NCI-H128 (cell line): Measurements from ENCODE around the gene GRIN2D.
"Not testable (repeated sequence)": the region's sequence is repeated elsewhere in the genome, so short reads cannot be mapped to it uniquely, and the experiment has no call there.

Source experiments
- DNase-seq: peaks from one replicate; lab custom pipeline; 2025; ENCODE audit not compliant: unreplicated experiment; lab: John Stamatoyannopoulos, UW

GRIN2D gene

DNA sequence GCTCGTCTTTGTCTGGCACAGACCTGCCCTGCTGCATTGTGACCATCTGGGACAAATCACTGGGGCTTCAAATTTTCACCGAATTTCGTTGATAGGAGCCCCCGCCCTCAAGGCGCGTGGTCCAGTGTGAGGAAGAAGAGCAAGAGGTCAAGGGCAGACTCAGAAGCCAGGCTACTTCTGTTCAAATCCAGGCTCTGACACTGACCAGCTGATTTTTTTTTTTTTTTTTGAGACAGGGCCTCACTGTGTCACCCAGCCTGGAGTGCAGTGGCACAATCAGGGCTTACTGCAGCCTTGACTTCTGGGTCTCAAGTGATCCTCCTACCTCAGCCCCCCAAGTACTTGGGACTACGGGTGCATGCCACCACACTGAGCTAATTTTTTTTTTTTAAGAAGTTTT, 22.1 kb upstream of the GRIN2D start:
- no peak for DNase-seq

DNA sequence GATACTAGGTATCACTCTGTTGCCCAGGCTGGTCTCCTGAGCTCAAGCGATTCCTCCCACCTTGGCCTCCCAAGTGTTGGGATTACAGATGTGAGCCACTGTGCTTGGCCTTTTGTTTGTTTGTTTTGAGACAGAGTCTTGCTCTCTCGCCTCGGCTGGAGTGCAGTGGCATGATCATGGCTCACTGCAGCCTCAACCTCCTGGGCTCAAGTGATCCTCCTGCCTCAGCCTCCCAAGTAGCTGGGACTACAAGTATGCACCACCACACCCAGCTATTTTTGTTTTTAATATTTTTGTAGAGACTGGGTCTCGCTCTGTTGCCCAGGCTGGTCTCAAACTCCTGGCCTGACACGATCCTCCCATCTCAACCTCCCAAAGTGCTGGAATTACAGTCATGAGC, 21.7 kb upstream of the GRIN2D start:
- not testable (repeated sequence) for DNase-seq

DNA sequence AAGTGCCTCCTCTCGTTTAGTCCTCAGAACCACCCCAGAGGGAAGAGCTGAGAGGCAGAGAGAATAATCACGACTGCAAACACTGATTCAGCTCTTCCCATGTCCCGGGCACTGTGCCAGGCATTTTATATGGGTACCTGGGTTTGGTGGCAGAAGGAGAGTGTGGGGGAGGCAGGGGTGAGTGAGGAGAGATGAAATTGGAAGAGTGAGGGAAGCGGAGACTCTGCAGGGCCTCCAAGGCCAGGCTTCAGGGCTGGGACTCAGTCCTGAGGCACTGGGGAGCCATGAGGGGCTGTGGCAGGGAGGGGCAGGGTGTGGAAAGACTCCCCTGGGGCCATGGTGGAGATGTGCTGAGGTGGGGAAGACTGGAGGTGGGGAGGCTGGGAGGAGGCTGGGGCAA, 20.6 kb upstream of the GRIN2D start:
- DNase-seq = peak; percentile 80

DNA sequence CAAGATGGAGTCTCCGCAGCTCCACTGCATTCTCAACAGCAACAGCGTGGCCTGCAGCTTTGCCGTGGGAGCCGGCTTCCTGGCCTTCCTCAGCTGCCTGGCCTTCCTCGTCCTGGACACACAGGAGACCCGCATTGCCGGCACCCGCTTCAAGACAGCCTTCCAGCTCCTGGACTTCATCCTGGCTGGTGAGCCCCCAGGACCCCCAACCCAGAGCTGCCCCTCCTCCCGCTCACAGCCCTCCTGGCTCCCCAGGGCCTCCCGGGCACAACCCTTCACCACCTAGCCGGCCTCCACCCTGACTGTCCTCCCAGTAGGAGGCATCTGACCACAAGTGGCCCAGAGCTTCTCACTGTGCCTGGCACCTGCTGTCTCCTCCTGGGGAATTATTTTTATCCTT, 19.9 kb upstream of the GRIN2D start:
- no peak for DNase-seq

DNA sequence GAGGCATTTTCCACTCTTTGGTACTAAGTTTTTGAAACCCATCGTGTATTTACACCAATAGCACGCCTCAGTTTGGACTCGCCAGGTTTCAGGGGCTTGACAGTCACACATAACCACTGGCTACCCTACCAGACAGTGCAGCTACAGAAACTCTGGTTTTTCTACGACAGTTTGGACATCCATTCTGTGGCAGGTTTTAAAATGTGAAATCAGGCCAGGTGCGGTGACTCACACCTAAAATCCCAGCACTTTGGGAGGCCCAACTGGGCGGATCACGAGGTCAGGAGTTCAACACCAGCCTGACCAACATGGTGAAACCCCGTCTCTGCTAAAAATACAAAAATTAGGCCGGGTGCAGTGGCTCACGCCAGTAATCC, 15.3 kb upstream of the GRIN2D start:
- no peak for DNase-seq

DNA sequence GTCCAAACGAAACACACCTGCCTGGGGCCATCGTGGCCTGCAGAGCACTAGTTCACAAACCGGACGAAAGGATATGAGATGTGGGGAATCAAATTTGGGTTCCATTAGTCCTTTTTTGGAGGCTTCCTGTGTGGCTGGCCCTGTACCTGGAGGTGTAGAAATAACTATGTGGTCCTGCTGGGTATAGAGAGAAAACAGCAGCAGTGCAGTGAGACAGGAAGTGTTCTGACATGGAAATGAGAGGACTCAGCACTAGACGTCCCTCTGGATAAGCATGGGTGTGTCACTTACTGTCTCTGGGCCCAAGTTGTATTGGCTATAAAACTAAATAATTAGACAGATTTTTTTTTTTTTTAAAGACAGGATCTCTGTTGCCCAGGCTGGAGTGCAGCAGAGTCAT, 14.4 kb upstream of the GRIN2D start:
- no peak for DNase-seq

DNA sequence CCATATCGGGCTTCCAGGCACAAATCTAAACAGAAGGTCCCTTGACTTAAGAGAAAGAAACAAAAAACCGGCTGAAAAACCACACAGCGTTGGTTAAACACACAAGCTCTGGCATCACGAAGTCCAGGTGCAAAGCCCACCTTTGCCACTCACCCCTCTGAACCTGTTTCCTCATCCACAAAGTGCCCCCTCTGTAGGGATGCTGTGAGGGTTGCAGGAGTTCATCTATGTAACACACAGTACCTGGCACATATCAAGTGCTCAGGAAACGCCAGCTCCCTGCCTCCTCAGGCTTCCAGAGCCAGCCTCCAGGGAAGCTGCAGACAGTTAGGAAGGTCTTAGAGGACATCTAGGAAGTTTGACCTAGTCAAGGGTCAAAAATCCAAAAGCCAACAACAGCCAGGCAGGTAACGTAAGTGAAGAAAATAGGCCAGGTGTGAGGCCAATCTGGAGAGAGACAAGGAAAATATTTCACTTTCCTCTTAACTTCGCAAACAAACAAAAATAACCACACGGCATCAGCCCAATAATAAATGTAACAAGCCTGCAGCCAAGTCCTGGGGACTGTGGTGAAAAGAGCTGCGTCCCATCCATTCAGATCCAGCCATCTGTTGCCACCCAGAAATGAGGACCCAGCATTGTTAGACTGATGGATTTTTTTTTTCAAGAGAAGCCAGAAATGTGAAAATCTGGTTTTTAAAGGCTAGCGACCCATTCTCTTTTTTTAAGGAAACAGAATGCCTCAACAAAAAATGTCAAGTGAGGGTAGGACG, 12.1 kb upstream of the GRIN2D start:
- DNase-seq = no peak

DNA sequence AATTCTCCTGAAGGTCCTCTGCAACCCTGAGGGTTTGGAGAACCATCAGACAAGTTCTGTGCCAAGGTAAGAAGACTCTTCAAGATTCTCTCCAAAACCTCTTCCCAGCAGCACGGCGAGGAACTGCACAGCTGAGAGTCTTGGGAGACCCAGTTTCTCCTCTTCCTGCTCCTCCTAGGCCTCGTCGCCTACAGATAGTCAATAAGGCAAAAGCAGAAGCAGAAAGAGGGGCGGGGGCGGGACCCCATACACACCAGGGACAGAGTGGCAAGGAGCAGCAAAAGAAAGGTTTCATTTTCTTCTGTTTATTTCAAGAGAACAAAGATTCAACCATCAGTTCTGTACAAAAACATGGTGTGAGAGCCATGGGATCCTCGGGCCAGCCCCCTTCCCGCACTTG, 11.2 kb upstream of the GRIN2D start:
- no peak for DNase-seq

DNA sequence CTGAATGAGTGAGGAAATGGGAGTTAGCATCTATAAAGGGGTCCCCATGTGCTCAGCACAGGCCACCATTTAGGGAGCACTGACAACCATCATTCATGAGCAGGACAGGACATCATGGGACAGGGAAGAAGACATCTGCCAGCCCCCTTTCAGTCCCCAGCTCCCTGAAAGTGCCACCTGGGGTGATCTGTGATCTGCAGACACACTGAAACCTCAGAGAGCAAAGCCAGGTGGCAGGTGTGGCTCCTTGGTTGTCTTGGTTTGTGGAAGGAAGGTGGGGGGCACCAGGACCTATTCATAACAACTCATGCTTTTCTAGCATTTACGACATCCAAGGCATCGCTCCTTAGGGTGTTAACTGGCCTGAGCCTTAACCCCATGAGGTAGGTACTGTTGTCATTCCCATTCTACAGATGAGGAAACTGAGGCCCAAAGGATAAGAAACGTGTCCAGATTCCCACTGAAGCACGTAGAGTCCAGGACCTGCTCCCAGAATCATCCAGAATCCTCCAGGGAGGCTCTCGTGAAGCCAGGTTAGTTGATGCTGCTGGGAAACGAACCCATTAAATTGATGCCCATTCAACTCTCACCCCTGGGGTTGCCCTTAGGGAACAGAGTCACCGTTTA, 7.9 kb upstream of the GRIN2D start:
- no peak for DNase-seq

DNA sequence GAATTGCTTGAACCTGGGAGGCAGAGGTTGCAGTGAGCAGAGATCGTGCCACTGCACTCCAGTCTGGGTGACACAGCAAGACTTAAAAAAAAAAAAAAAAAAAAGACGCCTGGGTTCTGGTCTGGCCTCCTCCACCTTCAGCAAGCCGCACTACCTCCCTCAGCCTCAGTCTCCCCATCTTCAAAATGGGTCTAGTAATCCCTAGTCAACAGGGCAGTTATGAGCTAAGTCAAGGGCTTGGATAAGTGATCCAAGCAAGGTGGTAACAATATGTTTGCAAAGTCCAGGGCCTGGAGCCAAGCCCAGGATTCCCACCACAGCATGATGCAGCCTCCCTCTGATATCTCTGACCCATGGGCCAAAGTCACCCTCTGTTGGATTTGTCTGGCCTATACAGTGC, 6.5 kb upstream of the GRIN2D start:
- DNase-seq = no peak

DNA sequence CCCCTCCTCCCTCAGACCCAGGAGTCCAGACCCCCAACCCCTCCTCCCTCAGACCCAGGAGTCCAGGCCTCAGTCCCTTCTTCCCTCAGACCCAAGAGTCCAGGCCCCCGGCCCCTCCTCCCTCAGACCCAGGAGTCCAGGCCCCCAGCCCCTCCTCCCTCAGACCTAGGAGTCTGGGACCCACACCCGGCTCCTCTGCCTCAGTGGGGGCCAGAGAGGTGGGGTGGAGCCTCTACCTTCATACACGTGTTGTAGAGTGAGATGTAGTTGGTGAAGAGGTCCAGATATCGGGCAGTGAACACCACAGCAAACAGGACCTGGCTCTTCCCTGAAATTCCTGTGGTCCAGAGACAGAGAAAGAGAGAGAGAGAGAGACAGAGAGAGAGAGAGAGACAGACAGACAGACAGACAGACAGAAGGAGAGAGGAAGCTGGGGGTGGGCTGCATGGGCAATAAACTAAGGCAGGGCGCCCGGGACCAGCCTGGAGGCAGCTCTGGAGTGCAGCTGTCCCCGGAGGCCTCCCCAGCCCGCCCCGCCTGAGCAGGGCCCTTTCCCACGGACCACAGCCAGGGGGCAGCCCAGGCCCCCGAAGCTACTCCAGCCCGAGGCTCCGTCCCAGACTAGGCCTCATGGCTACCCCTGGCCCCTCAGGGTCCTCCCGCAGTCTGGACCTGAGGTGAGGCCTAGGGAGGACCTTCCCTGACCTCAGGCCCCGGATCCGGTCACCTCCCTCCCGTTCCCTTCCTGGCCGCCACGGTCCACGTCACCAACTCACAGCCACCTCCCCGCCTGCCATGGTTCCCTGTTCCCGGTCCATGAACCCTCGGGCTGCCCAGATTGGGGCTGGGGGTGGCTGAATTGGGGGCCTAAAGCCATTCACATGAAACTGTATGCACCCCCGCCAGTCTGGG, 3.0 kb upstream of the GRIN2D start:
- peak; percentile 34 for DNase-seq

DNA sequence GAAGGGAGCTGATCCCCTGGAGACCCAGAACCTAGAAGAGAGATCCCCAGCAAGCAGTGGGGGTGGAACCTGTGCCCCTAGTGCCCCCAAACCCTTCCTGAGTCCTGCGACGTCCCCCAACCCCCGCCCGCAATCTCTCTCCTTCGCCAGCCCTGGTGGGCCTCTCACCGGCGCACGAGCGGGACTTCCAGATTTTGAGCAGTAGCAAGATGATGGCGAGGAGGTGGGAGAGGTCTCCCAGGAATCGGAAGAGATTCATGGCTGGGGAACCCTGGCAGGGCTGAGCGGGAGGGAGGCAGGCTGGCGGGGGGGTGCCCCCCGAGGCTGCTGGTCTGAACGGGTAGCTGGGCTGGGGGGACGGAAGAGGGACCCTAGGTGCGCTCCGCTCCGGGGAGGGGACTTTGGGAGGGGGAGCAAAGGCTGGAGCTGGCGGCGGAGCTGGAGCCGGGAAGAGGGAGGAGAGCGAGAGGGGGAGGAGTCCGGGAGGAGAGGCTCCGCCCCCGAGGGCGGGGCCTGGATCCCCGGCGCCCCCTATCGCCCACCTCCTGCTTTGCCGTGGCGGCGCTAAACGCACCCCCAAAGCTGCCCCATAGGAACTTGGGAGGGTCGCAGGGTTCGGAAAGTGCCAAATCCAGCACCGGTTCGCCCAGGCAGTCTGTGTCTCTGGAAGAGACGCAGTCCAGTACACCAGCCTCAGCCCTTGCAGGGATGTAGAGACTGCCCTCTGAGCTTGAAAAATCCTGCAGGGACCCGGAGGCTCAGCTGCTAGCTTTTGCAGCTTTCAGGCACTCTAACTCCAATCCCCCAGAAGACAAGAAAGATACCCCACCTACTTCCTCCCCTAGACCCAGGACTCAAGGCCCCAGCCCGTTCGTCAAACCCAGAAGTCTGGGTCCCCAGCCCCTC, 2.1 kb upstream of the GRIN2D start, which contains the start of gene KDELR1:
Gene KDELR1 (minus strand): TSS at position 452 of the 906 bp plus-strand sequence. CDS start 193 bp downstream, at position 259.
- DNase-seq = no peak

DNA sequence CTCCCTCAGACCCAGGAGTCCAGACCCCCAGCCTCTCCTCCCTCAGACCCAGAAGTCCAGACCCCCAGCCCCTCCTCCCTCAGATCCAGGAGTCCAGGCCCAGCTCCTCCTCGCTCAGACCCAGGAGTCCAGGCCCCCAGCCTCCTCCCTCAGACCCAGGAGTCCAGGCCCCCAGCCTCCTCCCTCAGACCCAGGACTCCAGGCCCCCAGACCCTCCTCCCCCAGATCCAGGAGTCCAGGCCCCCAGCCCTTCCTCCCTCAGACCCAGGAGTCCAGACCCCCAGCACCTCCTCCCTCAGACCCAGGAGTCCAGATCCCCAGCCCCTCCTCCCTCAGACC, 1.5 kb upstream of the GRIN2D start:
- not testable (repeated sequence) for DNase-seq

DNA sequence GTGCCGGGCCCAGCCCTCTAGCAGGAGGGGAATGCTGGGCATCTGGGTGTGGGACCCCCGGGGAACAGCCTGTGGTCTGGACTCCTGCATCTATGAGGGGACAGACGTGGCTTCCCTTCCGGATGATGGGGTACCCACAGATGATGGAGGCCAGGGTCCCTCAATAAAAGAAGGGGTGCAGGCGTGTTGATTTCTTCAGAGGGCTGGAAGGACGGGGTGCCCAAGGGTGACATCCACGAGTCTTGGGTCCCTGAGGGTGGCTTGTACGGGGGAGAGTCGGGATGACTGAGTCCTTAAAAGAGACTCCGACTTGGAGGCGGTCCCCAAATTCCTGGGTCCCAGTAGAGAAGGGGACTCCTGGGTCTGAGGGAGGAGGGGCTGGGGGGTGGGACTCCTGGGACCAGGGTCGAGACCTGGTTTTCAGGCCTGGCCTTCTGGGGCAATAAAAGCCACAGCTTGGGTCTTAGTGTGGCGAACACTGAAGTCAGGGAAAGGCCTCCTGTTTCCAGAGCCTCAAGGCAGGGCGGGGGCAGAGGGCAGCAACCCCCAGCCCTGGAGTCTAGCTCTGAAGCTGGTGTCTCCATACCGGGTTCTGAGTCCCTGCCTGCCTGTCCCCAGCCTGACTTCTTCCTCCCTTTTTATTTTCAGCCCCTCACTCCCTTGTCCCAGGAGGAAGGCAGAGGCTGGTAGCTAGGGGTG, 459 bp upstream of the GRIN2D start:
- no peak for DNase-seq

DNA sequence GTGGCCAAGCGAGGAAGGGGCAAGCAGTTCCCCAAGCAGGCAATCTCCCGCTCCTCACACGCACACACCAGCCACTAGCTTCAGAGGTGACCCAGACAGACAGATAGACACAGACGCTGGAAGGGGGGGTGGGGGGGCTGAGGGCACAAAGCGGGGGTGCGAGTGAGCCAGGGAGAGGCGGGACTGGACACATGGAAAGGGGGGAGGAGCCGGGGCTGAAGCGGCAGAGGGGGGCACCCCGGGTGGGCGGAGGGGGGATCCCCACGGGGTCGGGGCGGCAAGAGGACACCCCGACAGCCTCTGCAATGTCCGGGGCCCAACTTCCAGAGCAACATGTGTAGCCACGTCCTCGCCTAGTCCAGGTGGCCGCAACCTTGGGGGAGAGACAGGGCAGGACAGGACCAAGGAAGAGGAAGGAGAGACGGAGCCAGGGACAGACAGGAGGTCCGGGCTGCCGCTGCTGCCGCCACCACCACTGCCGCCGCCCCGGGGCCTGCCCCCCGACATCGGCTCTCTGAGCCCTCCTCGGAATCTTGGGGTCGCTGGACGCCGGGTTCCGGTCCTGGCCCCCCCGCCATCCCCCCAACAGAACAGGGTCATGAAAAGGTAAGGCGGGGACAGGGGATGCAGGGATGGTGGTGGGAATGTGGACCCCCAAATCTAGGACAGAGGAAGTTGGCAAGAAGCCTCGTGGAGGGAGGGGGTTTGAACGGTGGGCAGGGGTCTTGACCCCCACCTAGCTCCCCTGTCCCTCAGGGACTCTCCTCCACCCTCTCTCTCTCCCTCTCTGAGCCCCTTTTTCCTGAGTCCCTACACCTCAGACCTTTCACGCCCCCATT, 1.1 kb downstream of the GRIN2D start:
- no peak for DNase-seq

DNA sequence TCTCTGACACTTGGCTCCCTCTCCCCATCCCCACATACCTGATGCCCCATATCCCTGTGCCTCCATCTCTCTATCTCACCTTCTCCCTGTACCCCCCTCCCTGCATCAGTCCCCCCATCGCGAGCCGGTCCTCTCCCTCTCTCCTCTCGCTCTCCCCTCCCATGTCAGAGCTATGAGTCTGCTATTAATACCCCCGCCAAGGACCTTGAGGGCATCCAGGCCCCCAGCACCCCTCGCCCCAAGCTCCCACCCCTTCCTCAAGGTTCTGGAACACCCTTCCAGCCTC, 1.6 kb downstream of the GRIN2D start:
- DNase-seq = no peak

DNA sequence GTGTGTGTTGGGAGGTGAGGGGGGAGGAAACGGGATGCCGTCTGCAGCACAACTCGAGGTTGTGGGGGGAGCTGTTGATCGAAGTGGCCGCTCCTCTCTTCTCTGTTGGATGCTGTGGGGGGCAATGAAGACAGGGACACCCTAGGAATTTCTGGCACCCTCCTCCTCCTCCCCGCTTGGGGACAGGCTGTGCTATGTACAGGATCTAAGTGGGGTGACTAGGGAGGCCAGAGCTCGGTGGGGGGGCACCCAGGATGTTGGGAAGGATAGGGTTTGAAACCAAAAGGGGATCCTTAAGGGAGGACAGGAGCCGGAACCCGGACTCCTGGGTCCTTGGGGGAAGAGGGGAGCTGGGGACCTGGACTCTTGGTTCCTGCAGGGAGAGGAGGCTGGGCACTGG, 2.0 kb downstream of the GRIN2D start:
- no peak for DNase-seq

DNA sequence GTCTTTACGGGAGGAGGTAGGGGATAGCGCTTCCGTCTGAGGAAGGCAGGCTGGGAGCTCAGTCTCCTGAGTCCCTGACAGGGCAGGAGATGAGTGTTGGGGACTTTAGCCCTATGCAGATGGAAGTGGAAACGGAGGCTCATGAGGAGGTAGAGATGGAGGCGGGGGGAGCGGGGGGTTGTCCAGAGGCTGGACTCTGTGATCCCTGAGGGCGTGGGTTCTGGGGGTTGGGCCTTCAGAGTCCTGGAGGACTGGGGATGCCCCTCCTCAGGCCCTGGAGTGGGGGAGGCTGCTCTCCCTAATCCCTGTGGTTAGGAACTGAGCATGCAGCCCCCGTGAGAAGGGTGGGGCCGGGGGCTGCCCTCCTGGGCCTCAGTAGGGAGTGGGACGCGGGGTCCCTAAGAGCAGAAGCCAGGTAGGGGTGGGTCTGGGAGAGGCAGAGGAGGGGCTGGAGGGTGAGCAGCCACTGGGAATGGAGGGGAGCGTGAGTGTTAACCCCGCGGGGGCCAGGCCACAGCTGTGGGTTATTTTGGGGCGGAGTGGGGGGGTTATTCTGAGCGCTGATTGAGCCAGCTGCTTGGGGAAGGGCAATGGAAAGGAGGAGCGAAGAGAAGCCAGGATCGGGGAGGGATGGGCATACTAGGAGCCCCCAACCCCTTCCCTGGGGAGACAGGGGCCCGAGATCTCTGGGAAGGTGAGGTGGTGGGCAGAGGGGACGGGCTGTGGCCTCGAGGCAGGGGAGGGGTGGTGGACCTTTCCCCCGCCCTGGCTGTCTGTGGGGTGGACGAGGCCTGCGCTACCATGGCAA, 2.8 kb downstream of the GRIN2D start:
- no peak for DNase-seq

DNA sequence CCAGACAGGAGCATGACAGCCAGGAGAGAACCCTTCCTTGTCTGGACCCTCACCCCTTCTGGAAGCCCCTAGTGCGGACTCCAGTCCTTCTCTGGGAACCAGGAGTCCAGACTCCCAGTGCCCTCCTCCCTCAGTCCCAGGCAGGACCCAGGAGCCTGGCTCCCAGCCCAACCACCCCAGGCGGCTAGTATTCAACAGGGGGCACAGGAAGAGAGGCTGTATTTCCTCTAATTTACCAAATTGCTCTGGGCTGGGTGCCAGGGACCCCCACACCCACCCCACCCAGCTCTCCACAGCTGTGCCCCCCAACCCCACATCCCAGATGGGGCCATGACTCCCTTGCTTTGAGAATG, 3.3 kb downstream of the GRIN2D start:
- no peak for DNase-seq
